ENCODE results near the gene ANKRD33B.

GRCh38 chr5:10673407-10673806, 109.5 kb downstream of the ANKRD33B start:
- TF ChIP-seq, protein P1, sequence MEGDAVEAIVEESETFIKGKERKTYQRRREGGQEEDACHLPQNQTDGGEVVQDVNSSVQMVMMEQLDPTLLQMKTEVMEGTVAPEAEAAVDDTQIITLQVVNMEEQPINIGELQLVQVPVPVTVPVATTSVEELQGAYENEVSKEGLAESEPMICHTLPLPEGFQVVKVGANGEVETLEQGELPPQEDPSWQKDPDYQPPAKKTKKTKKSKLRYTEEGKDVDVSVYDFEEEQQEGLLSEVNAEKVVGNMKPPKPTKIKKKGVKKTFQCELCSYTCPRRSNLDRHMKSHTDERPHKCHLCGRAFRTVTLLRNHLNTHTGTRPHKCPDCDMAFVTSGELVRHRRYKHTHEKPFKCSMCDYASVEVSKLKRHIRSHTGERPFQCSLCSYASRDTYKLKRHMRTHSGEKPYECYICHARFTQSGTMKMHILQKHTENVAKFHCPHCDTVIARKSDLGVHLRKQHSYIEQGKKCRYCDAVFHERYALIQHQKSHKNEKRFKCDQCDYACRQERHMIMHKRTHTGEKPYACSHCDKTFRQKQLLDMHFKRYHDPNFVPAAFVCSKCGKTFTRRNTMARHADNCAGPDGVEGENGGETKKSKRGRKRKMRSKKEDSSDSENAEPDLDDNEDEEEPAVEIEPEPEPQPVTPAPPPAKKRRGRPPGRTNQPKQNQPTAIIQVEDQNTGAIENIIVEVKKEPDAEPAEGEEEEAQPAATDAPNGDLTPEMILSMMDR (IDR thresholded peaks at IDR 0.05; ENCODE audit: control extremely low read depth in 1 of 3, insufficient read depth in 1 of 3, low read depth in 1 of 3, low read length in 3 of 3) = no peak
- TF ChIP-seq EZH2 (IDR thresholded peaks at IDR 0.05; ENCODE audit: low read depth, low read length, severe bottlenecking) (no peak), POLR2AphosphoS5 (IDR thresholded peaks at IDR 0.05; ENCODE audit: low read depth, low read length) (no peak), TBP (IDR thresholded peaks at IDR 0.05; ENCODE audit: low read depth, low read length) (no peak), TCF12 (IDR thresholded peaks at IDR 0.05; ENCODE audit: low read depth, low read length) (no peak), SIX5 (IDR thresholded peaks at IDR 0.05; ENCODE audit: low read depth, low read length) (no peak), KDM1A (IDR thresholded peaks at IDR 0.05; ENCODE audit: borderline replicate concordance, low read length) (no peak), RBBP5 (IDR thresholded peaks at IDR 0.05; ENCODE audit: borderline replicate concordance, low read depth, low read length) (no peak), POLR2A (IDR thresholded peaks at IDR 0.05; ENCODE audit: control extremely low read depth in 1 of 2, low read depth in 2 of 2, low read length in 2 of 2) (no peak), CHD1 (IDR thresholded peaks at IDR 0.05; ENCODE audit: low read depth, low read length) (no peak), HDAC6 (IDR thresholded peaks at IDR 0.05; ENCODE audit: low read depth, low read length) (no peak)
- TF ChIP-seq, protein P2, sequence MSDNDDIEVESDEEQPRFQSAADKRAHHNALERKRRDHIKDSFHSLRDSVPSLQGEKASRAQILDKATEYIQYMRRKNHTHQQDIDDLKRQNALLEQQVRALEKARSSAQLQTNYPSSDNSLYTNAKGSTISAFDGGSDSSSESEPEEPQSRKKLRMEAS (IDR thresholded peaks at IDR 0.05) = no peak
